Measurements from ENCODE around the gene GPR139. TPM values are rescaled to one million over a fixed set of nuclear protein-coding genes. Genes with fewer than 3 reads are reported as not detected.

Gene GPR139
- polyA plus RNA-seq, 1 of the 3 experiments (the other 2 are of a cell fraction), result not detected

GRCh38 chr16:19991614-19992013, 82.1 kb downstream of the GPR139 start:
- CTCF ChIA-PET, result interaction anchor here (2.3 kb wide), 2 partner anchors 44 to 84 kb away, joined by 5 to 12 read pairs; no protein-coding TSS in a partner anchor
- POLR2A ChIA-PET, result interaction anchor here (1.3 kb wide), 1 partner anchor 11 kb away, joined by 5 read pairs; no protein-coding TSS in a partner anchor
- peaks cover 0 to 6% of the 10 kb centered on the region in 2 experiments; a peak in 1 of 4 replicates for H3K4me1 ChIP-seq (ENCODE audit: control insufficient read depth in 1 of 2, insufficient read depth in 2 of 2, low read depth in 1 of 2, low read length in 1 of 2)
- H3K27me3 ChIP-seq (ENCODE audit: insufficient read depth), result no peaks in the 10 kb centered on the region
- no peaks in the 10 kb centered on the region for H3K9me3 ChIP-seq
- H4K20me1 ChIP-seq (ENCODE audit: insufficient read depth), result no peaks in the 10 kb centered on the region
- TF ChIP-seq TAF1 (IDR thresholded peaks at IDR 0.05; ENCODE audit: borderline replicate concordance, low read depth, low read length), result no peak
- TF ChIP-seq MXI1 (IDR thresholded peaks at IDR 0.05; ENCODE audit: low read depth, low read length), result no peak
- no peak for TF ChIP-seq IRF3 (IDR thresholded peaks at IDR 0.05; ENCODE audit: low read depth, low read length)
- no peak for TF ChIP-seq RFX5 (IDR thresholded peaks at IDR 0.05; ENCODE audit: low read length)
- no peak for TF ChIP-seq CTCF (IDR thresholded peaks at IDR 0.05)
- TF ChIP-seq EP300 (IDR thresholded peaks at IDR 0.05; ENCODE audit: borderline replicate concordance in 1 of 2, low read depth in 1 of 2, low read length in 1 of 2), result no peak
- TF ChIP-seq FOXJ3 (CRISPR knock-in tag; IDR thresholded peaks at IDR 0.05), result no peak
- TF ChIP-seq USF1 (IDR thresholded peaks at IDR 0.05; ENCODE audit: borderline replicate concordance, low read depth), result no peak
- TF ChIP-seq RAD21 (IDR thresholded peaks at IDR 0.05; ENCODE audit: low read length), result no peak
- H3K36me3 ChIP-seq (replicated peaks in 1 of 2; ENCODE audit: control insufficient read depth in 1 of 2, insufficient read depth in 2 of 2, low read length in 1 of 2), result no peaks in the 10 kb centered on the region
- no peak overlapping the region for H3K27ac ChIP-seq (ENCODE audit: low read depth in 2 of 2, low read length in 1 of 2)
- no peaks in the 10 kb centered on the region for H3K9me2 ChIP-seq
- H3K4me2 ChIP-seq, result no peak overlapping the region
- H3K79me2 ChIP-seq (ENCODE audit: insufficient read depth), result no peaks in the 10 kb centered on the region
- H2AFZ ChIP-seq (ENCODE audit: low read depth), result no peak overlapping the region
- no peaks in the 10 kb centered on the region for H3F3A ChIP-seq (replicated peaks; ENCODE audit: insufficient read depth)
- WGBS (ENCODE audit: low lambda C conversion rate), result 32% methylated on average over 7 of the region's 7 CpGs
- no peak overlapping the region for H3K9ac ChIP-seq
- H3K4me3 ChIP-seq (ENCODE audit: low read depth in 2 of 2, low read length in 1 of 2), result no peak overlapping the region
- DNase-seq, result no peak

- WGBS (ENCODE audit: low lambda C conversion rate), result 25% methylated on average over 3 of the region's 3 CpGs
- no peaks in the 10 kb centered on the region; a peak in 1 of 4 replicates for H3K4me1 ChIP-seq (ENCODE audit: control insufficient read depth in 1 of 2, insufficient read depth in 2 of 2, low read depth in 1 of 2, low read length in 1 of 2)
- POLR2A ChIA-PET, result no interaction called here
- H3K9ac ChIP-seq, result no peak overlapping the region
- no peaks in the 10 kb centered on the region for H3K9me2 ChIP-seq
- H3K9me3 ChIP-seq, result no peaks in the 10 kb centered on the region
- no peaks in the 10 kb centered on the region for H4K20me1 ChIP-seq (ENCODE audit: insufficient read depth)
- TF ChIP-seq PBX3 (IDR thresholded peaks at IDR 0.05) (no peak), USF1 (IDR thresholded peaks at IDR 0.05; ENCODE audit: borderline replicate concordance, low read depth) (no peak), YY1 (IDR thresholded peaks at IDR 0.05; ENCODE audit: low read depth) (no peak), POLR2AphosphoS5 (IDR thresholded peaks at IDR 0.05; ENCODE audit: low read depth, low read length) (no peak), MEF2A (IDR thresholded peaks at IDR 0.05; ENCODE audit: borderline replicate concordance, low read depth) (no peak), NRF1 (IDR thresholded peaks at IDR 0.05; ENCODE audit: low read depth, low read length) (no peak), TEAD4 (IDR thresholded peaks at IDR 0.05; ENCODE audit: borderline replicate concordance, insufficient read depth) (no peak), FOXJ3 (CRISPR knock-in tag; IDR thresholded peaks at IDR 0.05) (no peak), SIN3A (IDR thresholded peaks at IDR 0.05; ENCODE audit: borderline replicate concordance, low read depth, low read length) (no peak), IRF3 (IDR thresholded peaks at IDR 0.05; ENCODE audit: low read depth, low read length) (no peak), FOSL2 (IDR thresholded peaks at IDR 0.05; ENCODE audit: borderline replicate concordance, low read depth) (no peak), MAX (IDR thresholded peaks at IDR 0.05; ENCODE audit: low read depth) (no peak), MXI1 (IDR thresholded peaks at IDR 0.05; ENCODE audit: low read depth, low read length) (no peak), EZH2phosphoT487 (IDR thresholded peaks at IDR 0.05; ENCODE audit: borderline replicate concordance, low read depth) (no peak)
- no peaks in the 10 kb centered on the region for H3K27me3 ChIP-seq (ENCODE audit: insufficient read depth)
- no peaks in the 10 kb centered on the region for H3F3A ChIP-seq (replicated peaks; ENCODE audit: insufficient read depth)
- H3K27ac ChIP-seq (ENCODE audit: low read depth in 2 of 2, low read length in 1 of 2), result no peak overlapping the region
- CTCF ChIA-PET, result interaction anchor here (1.3 to 2.5 kb wide), 2 partner anchors 77 to 316 kb away, joined by 7 to 8 read pairs; no protein-coding TSS in a partner anchor
- no peak overlapping the region for H2AFZ ChIP-seq (ENCODE audit: low read depth)
- DNase-seq, result no peak
- no peak overlapping the region for H3K4me3 ChIP-seq (ENCODE audit: low read depth in 2 of 2, low read length in 1 of 2)
- no peaks in the 10 kb centered on the region for H3K79me2 ChIP-seq (ENCODE audit: insufficient read depth)
- H3K36me3 ChIP-seq (replicated peaks in 1 of 2; ENCODE audit: control insufficient read depth in 1 of 2, insufficient read depth in 2 of 2, low read length in 1 of 2), result no peaks in the 10 kb centered on the region
- H3K4me2 ChIP-seq, result no peak overlapping the region
Observed at GRCh38 chr16:19984135-19984534, 89.6 kb downstream of the GPR139 start.
